Measurements from ENCODE around the gene GLDC.
"Not testable (repeated sequence)": the region's sequence is repeated elsewhere in the genome, so short reads cannot be mapped to it uniquely, and the experiment has no call there.

The GLDC gene

GRCh38 chr9:6664204-6664680 is 18.7 kb upstream of the GLDC start:
- no peak for DNase-seq (ENCODE audit: low spot score)

- DNase-seq (ENCODE audit: low spot score) = no peak
Measured at GRCh38 chr9:6660512-6660911, 15.0 kb upstream of the GLDC start.

- DNase-seq (ENCODE audit: low spot score) = no peak
Measured at GRCh38 chr9:6658628-6659353, 13.3 kb upstream of the GLDC start.

GRCh38 chr9:6656614-6657300 is 11.2 kb upstream of the GLDC start:
- no peak for DNase-seq (ENCODE audit: low spot score)

- DNase-seq (ENCODE audit: low spot score) = no peak
Measured at GRCh38 chr9:6655036-6655435, 9.5 kb upstream of the GLDC start.

- DNase-seq (ENCODE audit: low spot score) = no peak
Measured at GRCh38 chr9:6646293-6646636, 736 bp upstream of the GLDC start.

GRCh38 chr9:6645105-6645354 is 499 bp downstream of the GLDC start:
- not testable (repeated sequence) for DNase-seq (ENCODE audit: low spot score)

- no peak for DNase-seq (ENCODE audit: low spot score)
Measured at GRCh38 chr9:6644346-6645104, 1.0 kb downstream of the GLDC start.

GRCh38 chr9:6641961-6642360 is 3.6 kb downstream of the GLDC start:
- no peak for DNase-seq (ENCODE audit: low spot score)

- no peak for DNase-seq (ENCODE audit: low spot score)
Measured at GRCh38 chr9:6641561-6641960, 4.0 kb downstream of the GLDC start.

- DNase-seq (ENCODE audit: low spot score) = no peak
Measured at GRCh38 chr9:6641056-6641455, 4.5 kb downstream of the GLDC start.

- no peak for DNase-seq (ENCODE audit: low spot score)
Measured at GRCh38 chr9:6640268-6641051, 5.1 kb downstream of the GLDC start.

- no peak for DNase-seq (ENCODE audit: low spot score)
Measured at GRCh38 chr9:6639622-6640021, 5.9 kb downstream of the GLDC start.

GRCh38 chr9:6634444-6634843 is 11.1 kb downstream of the GLDC start:
- DNase-seq (ENCODE audit: low spot score) = no peak

GRCh38 chr9:6633378-6633777 is 12.2 kb downstream of the GLDC start:
- DNase-seq (ENCODE audit: low spot score) = no peak

- DNase-seq (ENCODE audit: low spot score) = peak; percentile 22
Measured at GRCh38 chr9:6632516-6633183, 12.9 kb downstream of the GLDC start.

- no peak for DNase-seq (ENCODE audit: low spot score)
Measured at GRCh38 chr9:6631207-6631512, 14.4 kb downstream of the GLDC start.

- DNase-seq (ENCODE audit: low spot score) = no peak
Measured at GRCh38 chr9:6630502-6631206, 14.9 kb downstream of the GLDC start.

GRCh38 chr9:6628704-6629103 is 16.8 kb downstream of the GLDC start:
- no peak for DNase-seq (ENCODE audit: low spot score)

GRCh38 chr9:6625363-6625762 is 20.2 kb downstream of the GLDC start:
- no peak for DNase-seq (ENCODE audit: low spot score)

GRCh38 chr9:6622784-6623183 is 22.7 kb downstream of the GLDC start:
- not testable (repeated sequence) for DNase-seq (ENCODE audit: low spot score)

GRCh38 chr9:6620796-6621195 is 24.7 kb downstream of the GLDC start:
- DNase-seq (ENCODE audit: low spot score) = no peak

All from LoVo (cell line).